Activated T-cell treated with anti-CD3 and anti-CD28 coated beads, Interleukin-2, amount 50 U/mL, for 48 hours (primary cell): Measurements from ENCODE around the gene SERPINA1.
"Not testable (repeated sequence)": the region's sequence is repeated elsewhere in the genome, so short reads cannot be mapped to it uniquely, and the experiment has no call there.

ENCODE experiments used
- DNase-seq, 2 experiments: peaks; one replicate each; pipeline ENCODE4 v3.0.0-alpha.2; 2020

Gene SERPINA1

DNA sequence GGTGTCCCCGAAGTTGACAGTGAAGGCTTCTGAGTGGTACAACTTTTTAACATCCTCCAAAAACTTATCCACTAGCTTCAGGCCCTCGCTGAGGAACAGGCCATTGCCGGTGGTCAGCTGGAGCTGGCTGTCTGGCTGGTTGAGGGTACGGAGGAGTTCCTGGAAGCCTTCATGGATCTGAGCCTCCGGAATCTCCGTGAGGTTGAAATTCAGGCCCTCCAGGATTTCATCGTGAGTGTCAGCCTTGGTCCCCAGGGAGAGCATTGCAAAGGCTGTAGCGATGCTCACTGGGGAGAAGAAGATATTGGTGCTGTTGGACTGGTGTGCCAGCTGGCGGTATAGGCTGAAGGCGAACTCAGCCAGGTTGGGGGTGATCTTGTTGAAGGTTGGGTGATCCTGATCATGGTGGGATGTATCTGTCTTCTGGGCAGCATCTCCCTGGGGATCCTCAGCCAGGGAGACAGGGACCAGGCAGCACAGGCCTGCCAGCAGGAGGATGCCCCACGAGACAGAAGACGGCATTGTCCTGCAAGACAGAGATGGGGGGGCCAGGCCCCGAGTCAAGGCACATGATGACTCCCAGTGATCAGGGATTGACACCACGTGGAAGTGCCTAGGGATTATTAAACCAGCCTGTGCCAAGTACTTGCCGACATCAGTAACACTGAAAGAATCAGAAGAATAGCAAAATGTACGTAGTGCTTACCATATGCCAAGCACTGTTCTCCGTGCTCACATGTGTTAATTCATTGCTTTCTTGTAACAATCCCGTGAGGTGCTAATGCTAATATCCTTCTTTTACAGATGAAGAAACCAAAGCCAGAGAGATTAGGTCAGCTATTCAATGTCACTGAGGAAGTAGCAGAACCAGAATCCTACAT is 5.4 kb downstream of the SERPINA1 start:
- no peak for DNase-seq

DNA sequence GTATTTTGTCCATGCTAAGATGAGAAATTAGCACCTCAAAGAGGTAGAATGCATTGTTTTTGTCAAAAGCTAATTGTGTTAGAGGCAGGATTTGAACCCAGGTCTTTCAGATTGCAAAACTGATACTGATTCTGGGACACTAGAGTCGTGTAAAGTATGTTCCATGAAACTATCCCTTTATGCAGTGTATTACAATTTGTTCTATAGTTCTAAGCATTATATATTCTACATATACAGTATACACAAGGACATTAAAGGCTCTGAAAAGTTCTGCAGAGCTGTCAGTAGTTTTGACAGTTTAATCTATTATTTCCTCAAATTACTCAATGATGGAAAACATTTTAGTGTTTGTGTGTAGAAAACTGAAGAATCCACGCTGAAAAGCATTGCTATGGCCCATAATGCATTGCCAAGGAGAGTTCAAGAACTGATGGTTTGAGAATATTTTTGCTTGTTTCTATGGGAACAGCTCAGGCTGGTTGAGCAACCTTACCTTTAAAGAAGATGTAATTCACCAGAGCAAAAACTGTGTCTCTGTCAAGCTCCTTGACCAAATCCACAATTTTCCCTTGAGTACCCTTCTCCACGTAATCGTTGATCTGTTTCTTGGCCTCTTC is 6.2 kb downstream of the SERPINA1 start:
- DNase-seq, result no peak

DNA sequence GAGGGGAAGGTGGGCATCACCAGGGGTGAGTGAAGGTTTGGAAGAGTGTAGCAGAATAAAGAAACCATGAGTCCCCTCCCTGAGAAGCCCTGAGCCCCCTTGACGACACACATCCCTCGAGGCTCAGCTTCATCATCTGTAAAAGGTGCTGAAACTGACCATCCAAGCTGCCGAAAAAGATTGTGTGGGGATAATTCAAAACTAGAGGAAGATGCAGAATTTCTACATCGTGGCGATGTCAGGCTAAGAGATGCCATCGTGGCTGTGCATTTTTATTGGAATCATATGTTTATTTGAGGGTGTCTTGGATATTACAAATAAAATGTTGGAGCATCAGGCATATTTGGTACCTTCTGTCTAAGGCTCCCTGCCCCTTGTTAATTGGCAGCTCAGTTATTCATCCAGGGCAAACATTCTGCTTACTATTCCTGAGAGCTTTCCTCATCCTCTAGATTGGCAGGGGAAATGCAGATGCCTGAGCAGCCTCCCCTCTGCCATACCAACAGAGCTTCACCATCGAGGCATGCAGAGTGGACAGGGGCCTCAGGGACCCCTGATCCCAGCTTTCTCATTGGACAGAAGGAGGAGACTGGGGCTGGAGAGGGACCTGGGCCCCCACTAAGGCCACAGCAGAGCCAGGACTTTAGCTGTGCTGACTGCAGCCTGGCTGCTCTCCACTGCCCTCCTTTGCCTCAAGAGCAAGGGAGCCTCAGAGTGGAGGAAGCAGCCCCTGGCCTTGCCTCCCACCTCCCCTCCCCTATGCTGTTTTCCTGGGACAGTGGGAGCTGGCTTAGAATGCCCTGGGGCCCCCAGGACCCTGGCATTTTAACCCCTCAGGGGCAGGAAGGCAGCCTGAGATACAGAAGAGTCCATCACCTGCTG is 7.0 kb downstream of the SERPINA1 start:
- no peak for DNase-seq

DNA sequence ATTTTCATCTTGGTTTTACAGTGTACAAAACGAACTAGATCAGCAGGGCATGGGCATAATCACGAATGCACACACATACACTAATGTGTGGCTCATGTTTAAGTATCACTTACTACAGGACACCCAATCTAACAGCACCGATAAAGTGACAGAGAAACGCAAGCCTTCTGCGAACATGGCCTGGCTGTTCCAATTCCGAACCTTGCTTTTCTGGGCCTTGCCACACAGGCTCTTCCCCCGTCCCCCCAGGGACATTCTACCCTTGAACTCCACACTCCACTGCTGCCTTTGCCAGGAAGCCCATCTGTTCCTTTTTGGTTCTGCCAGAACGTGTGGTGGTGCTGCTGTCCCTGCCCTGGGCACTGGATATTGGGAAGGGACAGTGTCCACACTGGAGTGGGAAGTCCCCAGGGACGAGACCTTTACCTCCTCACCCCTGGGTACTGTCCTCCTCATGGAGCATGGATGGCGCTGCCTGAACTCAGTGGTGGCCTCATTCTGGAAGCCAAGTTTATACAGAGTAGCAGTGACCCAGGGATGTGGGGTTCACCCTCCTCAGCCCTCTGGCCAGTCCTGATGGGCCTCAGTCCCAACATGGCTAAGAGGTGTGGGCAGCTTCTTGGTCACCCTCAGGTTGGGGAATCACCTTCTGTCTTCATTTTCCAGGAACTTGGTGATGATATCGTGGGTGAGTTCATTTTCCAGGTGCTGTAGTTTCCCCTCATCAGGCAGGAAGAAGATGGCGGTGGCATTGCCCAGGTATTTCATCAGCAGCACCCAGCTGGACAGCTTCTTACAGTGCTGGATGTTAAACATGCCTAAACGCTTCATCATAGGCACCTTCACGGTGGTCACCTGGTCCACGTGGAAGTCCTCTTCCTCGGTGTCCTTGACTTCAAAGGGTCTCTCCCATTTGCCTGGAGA is 7.9 kb downstream of the SERPINA1 start:
- no peak for DNase-seq

DNA sequence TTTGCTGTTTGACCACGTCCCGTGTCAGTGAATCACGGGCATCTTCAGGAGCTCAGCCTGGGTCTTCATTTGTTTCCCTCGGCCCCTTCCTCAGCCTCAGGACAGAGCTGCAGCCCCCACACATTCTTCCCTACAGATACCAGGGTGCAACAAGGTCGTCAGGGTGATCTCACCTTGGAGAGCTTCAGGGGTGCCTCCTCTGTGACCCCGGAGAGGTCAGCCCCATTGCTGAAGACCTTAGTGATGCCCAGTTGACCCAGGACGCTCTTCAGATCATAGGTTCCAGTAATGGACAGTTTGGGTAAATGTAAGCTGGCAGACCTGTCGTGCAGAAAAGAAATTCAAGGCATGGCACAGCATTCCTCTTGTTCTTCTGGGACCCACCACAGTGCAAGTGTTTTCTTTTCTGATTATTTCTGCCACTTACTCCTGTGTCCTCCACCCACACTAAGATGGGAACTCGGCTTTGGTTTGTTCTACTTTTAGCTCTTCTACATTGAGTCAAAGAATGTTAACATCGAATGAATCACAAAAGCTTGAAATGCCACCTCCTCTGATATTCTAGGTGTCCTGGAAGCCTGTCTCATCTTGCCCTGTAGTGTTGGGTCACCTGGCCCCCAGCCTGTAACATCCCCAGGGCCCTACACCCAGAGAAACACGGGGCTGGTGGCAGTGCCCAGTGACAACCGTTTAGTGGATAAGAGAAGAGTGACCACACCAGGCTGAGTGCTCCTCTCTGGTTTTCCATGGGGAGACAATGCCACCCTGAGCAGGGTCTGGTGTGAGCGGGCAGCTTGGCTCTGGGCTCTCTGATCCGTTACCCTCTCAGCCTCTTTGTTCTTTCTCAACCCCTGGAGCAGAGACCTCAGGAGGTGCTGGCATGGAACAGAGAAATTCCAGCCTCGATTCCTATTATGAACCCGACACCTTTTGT is 8.8 kb downstream of the SERPINA1 start:
- peak in 1 of 2 experiments; percentile 6 for DNase-seq

DNA sequence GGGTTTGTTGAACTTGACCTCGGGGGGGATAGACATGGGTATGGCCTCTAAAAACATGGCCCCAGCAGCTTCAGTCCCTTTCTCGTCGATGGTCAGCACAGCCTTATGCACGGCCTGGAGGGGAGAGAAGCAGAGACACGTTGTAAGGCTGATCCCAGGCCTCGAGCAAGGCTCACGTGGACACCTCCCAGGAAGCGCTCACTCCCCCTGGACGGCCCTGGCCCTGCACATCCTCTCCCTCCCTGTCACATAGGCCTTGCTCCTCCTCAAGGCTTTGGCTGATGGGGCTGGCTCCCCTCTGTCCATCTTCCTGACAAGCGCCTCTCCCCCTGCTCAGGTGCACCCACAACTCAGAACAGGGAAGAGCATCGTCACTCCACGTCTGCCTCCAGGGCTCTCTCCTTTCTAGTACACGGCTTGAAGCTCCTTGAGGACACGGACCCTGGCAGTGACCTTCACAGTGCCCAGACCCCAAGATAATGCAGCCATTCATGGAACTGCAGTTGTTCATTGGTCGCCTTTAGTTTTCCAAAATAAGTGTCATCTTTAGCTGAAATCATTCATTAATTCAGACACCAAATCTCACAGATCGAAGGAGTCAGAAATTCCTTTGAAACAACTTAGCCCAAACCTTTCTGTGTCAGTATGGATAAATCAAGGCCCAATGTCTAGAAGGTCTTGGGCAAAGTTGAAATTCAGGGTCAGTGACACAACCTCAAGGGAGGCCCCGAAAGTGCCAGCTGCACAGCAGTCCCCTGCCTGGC is 9.7 kb downstream of the SERPINA1 start:
- DNase-seq, result no peak

DNA sequence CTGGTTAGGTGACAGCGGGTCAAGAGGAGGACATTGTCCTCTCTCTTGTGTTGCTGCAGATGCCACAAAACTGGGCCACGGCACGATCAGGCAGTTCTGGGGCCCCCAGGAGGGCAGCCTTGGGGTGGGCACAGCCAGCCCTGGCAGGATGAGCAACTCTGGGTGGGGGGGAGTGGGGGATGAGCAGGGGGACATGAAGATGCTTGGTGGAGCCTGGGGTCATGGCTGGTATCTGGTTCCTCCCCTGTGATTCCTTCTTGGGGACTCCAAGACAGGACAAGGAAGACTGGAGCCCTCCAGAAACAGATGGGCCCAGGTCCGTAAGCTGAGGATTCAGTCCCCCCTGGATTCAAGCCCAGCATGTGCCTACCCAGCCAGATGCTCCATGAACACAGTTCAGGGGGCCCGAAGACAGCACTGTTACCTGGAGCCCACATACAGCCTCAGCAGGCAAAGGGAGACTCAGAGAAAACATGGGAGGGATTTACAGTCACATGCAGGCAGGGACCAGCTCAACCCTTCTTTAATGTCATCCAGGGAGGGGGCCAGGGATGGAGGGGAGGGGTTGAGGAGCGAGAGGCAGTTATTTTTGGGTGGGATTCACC is 10.4 kb downstream of the SERPINA1 start:
- peak in 1 of 2 experiments; percentile 12 for DNase-seq

DNA sequence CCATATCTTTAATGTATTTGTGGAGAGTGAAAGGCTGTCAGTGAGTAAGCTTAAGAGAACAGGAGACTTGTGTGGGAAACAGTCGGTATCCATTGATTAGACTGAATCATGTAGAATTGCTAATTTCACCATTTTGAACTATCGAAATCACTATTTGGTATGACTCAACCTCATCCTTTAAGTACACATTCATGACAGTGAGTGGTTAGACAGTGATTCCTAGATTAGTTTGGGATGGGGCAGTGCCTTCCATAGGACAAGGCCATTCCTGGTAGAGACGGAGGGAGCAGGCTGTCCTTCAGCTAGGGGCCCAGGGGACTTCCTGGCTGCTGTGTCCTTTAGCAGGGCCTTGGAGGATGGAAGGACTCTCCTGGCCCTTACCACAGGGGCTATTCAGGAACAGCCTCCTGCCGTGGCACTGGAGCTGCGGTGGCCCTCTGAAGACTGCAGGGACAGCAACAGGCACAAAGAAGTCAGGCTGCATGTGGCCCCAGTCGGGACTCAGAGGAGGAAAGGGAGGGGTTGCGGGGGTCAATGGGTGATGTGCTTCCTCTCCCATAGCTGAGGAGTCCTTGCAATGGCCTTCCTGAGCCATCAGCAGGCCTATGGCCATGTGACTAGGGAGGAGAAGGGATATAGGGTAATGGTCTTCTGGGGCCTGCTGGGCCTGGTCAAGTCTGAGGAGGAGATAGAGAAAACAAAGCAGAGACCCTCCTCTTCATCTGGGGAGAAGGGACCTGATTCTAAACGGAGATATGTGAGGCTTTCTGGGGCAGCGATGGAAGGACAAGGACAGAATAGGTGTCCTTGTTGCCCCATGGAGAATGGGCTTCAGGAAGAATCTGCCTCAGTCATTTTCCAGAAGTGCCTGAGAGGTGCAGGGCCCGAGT is 11.2 kb downstream of the SERPINA1 start:
- peak in 1 of 2 experiments; percentile 12 for DNase-seq

DNA sequence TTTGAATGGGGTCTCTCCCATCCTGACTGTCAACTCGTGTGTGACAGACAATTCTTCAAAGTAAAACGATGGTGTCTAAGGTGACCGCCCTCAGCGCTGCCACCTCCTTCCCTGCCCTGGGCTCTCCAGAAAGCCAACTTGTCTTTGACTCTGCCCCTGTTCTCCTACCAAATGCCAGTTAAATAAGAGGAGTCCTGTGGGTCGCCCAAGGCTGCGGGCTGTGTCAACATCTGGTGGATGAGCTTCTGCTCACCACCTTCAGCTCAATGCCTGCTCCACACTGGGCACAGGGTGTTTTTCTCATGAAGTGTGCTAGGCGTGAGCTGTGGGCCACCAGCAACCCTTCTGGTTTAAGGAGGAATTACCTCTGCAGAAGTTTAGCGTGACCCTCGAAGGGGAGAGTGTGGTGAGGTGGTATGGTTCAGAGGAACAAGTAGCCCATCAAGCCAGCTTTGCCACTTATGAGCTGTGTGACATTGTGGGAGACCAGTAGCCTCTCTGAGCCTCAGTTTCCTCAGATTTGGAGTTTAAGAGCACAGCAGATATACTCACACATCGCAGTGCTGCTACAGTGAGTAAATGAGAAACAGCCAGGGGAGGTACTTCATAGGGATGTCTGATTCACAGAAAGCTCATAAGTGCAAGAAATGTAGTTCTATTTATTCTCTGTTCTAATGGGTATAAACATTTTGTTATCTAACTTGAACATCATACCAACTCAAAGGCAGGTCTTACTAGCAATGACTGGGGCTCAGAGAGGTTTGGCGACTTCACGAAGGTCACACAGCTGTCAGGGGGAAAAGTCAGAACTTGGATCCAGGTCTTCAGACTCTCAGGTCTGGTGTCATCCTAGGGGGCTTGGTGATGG is 12.1 kb downstream of the SERPINA1 start:
- peak in 1 of 2 experiments; percentile 9 for DNase-seq

DNA sequence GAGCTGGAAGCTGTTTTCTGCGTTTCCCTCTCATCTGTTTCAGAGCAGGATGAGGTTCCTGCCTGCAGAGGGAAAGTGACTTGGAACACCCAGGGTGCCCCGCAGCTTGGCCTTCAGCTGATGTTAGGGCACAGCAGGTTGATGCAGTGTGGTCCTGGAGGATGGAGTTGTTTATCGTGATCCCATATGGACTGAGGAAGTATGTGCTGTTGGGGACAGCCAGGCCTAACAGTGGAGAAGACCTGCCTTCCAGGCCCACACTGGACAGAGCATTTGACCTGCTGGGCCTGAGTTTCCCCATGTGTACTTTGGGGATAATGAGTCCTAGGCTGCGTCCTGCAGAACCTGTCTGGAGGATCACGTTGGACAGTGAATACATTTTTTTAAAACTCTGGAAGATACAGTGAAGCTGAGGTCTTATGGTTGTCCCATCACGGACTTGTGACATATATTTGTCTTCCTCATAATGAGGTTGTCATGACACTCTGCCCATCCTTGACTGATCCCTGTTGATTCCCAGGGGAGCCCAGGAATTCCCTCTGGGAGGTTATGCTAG is 12.8 kb downstream of the SERPINA1 start:
- DNase-seq, result no peak

DNA sequence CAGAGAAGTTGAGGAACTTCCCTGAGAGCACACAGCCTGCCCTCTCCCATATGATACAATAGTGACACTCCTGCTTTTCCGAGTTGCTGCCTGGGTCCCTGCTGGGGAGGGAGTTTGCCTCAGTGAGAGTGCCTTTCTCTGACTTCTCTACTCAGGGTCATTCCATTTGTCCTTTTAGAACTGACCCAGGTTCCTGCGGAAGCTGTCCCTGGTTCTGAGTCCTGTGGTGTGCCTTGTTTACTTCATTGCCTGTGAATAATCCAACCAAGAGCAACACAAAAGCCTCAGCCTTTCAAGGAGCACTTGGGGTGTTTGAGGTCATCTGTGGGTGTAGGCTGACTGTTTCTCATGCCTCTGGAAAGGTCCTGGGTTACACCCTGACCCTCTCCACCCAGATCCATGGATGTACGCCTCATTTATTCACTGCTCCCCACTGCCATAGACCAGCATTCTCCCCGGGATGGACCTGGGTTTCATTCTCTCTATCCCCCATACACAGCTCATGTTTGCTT is 13.6 kb downstream of the SERPINA1 start:
- no peak for DNase-seq

DNA sequence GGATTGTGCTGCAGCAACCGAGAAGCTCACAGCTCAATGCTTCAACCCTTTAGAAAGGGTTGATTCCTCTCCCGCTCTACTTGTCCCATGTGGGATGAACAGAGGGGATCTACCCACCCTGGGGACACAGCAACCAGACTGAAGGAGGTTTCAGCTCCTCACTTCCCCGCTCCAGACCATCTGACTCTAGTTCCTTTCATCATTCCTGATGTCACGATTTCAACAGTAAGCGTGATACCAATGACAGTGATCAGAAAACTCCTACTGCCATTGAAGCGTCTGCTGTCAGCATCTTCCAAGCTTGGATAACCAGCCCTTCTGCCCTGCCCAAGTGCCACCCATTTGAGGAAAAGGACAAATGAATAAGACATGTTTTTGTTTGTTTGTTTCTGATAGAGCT is 14.3 kb downstream of the SERPINA1 start:
- no peak for DNase-seq

DNA sequence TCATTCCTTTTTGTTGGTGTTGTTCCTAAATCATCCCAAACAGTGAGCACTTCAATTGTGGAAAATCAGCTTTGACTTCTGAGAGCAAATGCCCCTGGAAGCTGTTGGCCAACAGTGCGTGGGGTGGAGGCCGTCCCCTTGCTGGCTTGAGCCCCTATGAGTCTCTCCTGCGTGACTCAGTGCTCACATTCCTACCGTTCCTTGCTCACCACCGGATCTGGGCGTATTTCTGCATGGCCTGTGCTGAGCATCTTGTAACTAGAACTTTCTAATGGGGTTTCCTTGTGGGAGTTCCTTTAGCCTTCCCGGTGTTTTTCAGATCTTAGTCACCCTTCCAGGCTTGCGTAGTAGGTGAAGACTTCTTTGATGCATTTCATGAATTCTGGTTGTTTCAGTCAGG is 14.7 kb downstream of the SERPINA1 start:
- DNase-seq, result no peak

DNA sequence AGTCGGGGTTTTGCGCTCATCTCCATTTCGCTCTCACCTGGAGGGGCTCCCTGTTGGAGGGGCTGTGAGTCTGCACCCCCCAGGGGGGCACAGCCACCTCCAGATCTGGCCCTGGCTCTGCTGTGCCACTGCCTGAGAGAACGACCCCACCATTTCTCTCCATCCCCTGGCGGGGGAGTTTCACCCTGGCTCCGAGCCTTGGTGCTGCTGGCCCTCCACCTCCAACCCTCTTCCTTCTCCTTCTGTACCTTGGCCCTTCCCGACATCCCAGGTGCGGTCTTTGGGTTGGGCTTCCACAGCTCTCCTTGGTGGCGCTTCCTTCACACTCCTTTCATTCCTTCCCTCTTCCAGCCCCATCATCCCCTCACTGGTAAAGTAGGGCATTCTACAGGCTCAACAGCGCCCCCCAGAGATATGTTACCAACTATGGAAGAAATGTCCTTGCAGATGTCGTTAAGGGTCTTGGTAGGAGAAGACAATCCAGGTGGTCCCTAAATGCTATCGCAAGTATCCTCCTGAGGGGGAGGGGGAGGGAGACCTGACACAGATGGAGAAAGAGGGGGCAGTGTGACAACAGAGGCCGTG is 16.3 kb downstream of the SERPINA1 start:
- DNase-seq, result no peak

DNA sequence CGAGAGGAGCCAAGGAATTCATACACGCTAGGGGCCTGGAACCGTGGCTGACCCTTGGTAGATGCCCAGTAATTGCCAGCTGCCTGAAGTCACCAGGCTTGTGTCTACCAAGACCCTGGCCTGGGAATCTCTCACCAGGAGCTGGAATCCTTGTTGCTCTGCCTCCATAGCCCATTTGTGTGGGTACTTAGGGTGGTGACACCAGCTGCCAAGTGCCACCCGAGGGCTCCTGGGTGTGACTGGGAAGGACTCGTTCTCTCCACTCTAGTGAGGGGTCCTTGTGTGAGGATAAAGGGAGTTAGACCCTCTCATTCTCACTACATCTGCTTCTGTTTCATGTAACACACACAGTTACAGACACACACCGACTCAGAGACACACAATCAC is 17.9 kb downstream of the SERPINA1 start:
- no peak for DNase-seq

DNA sequence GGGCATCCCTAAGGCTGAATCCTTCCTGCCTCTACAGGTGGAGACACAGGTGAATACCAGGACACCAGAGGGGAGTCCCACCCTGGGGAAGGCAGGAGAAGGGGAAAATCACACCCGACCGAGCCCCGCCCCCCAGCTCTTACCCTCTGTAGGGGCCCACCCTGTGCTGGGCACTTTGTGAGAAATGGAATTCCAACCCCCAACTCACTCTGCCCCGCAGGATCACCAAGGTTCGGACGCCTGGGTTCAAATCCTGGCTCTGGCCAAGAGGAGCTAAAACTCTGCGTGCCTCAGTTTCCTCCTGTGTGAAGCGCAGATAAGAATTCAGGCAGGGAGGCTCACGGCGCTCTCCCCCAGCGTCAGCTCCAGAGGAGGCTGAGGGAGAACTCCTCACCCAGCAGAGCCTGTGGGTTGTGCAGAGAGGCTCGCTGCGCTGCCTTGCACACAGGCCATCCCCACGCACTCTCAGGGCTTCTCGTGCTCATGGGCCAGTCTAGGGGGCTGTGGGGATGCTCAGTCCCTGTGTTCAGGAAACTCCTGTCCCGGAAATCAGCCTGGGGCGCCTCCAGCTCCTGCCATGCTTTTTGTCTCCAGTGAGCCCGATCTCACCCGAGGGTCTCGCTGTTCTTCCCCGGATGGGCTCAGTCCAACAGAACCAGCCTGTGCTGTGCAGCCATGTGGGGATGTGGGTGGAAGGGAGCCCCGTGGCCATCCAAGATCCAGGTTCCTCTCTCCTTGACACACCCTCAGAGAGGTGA is 18.5 kb downstream of the SERPINA1 start:
- not testable (repeated sequence) for DNase-seq
